ENCODE data around the gene ZNF827.

ZNF827 gene

DNA sequence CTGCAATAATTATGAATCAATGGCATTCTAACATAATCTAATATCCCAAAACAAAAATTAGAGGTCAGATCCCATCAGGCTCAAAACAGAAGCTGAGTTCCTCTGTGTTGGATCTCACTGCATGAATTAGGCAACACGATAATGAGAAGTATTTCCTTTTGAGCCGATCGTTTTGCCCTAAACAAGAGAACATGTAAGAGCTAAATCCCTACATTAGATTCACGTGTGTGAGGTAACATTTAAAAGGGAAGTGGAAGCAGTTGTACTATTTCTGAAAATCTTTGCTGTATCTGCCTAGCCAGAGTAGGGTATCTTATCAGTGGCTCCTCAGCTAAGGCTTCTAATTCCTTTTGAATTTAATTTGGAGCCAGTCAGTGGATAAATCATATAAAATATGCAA, 143.1 kb downstream of the ZNF827 start:
- H3K27ac ChIP-seq, result no peak overlapping the region
- DNase-seq, result no peak
- H3K27me3 ChIP-seq (ENCODE audit: insufficient read depth, low read depth, severe bottlenecking), result no peaks in the 10 kb centered on the region
- H3K4me3 ChIP-seq (ENCODE audit: low read depth, low read length), result no peak overlapping the region
- H3K9me3 ChIP-seq (ENCODE audit: severe bottlenecking), result no peaks in the 10 kb centered on the region
- TF ChIP-seq, protein P1, sequence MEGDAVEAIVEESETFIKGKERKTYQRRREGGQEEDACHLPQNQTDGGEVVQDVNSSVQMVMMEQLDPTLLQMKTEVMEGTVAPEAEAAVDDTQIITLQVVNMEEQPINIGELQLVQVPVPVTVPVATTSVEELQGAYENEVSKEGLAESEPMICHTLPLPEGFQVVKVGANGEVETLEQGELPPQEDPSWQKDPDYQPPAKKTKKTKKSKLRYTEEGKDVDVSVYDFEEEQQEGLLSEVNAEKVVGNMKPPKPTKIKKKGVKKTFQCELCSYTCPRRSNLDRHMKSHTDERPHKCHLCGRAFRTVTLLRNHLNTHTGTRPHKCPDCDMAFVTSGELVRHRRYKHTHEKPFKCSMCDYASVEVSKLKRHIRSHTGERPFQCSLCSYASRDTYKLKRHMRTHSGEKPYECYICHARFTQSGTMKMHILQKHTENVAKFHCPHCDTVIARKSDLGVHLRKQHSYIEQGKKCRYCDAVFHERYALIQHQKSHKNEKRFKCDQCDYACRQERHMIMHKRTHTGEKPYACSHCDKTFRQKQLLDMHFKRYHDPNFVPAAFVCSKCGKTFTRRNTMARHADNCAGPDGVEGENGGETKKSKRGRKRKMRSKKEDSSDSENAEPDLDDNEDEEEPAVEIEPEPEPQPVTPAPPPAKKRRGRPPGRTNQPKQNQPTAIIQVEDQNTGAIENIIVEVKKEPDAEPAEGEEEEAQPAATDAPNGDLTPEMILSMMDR (IDR thresholded peaks at IDR 0.05; ENCODE audit: low read depth, low read length), result no peak
- no peaks in the 10 kb centered on the region; the same call in 1 of the 2 replicates for H3K36me3 ChIP-seq

DNA sequence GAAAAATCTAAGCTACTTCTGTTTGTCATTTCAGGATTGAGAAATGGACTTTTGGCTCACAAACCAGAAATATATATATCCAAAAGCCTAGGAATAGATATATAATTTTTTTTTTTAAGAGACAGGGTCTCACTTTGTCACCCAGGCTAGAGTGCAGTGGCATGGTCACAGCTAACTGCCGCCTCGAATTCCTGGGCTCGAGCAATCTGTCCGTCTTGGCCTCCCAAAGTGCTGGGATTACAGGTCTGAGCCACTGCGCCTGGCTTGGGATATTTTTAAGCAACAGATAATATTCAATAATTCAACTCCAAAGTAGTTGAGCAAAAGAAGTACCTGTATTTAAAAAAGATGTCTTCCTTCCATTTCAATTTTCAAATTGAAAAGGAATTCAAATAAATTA, 146.2 kb downstream of the ZNF827 start:
- H3K9me3 ChIP-seq (ENCODE audit: severe bottlenecking), result no peaks in the 10 kb centered on the region
- TF ChIP-seq, protein P1 (IDR thresholded peaks at IDR 0.05; ENCODE audit: low read depth, low read length), result no peak
- no peak overlapping the region for H3K4me3 ChIP-seq (ENCODE audit: low read depth, low read length)
- H3K36me3 ChIP-seq, result no peaks in the 10 kb centered on the region; the same call in 1 of the 2 replicates
- no peak for DNase-seq
- H3K27me3 ChIP-seq (ENCODE audit: insufficient read depth, low read depth, severe bottlenecking), result no peaks in the 10 kb centered on the region
- no peak overlapping the region for H3K27ac ChIP-seq

DNA sequence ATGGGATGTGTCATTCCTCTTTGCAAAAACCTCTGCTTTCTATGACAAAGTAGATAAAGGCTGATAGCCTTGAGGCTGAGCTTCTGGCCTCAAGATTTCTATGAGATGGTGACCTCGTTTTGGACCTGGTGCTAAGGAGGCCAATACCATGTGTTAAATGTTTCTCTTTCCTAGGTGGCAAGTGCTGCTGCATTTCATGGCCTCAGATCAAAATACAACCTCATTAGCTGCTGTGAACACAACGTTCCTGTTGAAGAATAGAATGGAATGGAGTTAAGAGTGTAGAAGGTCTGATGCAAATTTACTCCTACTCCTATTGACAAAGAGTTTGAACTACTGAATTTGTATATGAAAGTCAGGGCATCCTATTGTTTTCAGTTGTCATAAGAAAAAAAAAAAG, 146.6 kb downstream of the ZNF827 start:
- DNase-seq, result no peak

DNA sequence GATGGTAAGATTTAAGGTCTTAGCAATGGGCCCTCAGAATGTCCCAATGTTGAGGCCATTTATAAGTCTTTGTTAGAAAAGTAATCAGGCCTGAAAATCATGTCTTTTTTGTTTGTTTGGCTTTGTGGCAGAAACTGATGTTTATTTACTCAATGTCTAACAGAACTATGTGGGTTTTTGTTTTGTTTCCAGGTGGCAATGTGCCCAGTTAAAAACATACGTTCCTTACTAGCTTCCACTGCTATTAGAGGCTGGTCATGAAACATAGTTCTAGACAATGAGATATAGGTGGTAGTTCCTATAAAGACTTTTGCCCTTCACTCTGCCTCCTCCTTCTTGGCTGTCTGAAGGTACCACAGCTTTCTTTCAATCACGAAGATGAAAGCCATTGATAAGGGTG, 149.9 kb downstream of the ZNF827 start:
- Histone ChIP-seq H3K27ac (no peak overlapping the region), H3K9me3 (ENCODE audit: severe bottlenecking) (peaks cover 7% of the 10 kb centered on the region), H3K36me3 (peaks cover 5% of the 10 kb centered on the region), H3K27me3 (ENCODE audit: insufficient read depth, low read depth, severe bottlenecking) (no peaks in the 10 kb centered on the region), H3K4me3 (ENCODE audit: low read depth, low read length) (no peak overlapping the region)
- DNase-seq, result no peak
- TF ChIP-seq, protein P1 (IDR thresholded peaks at IDR 0.05; ENCODE audit: low read depth, low read length), result no peak

More for the DNA sequence above, 146.6 kb downstream of the ZNF827 start:
- no peaks in the 10 kb centered on the region for H3K9me3 ChIP-seq (ENCODE audit: severe bottlenecking)
- no peak overlapping the region for H3K27ac ChIP-seq
- H3K36me3 ChIP-seq, result no peaks in the 10 kb centered on the region; the same call in 1 of the 2 replicates
- TF ChIP-seq, protein P1 (IDR thresholded peaks at IDR 0.05; ENCODE audit: low read depth, low read length), result no peak
- H3K27me3 ChIP-seq (ENCODE audit: insufficient read depth, low read depth, severe bottlenecking), result no peaks in the 10 kb centered on the region
- no peak overlapping the region for H3K4me3 ChIP-seq (ENCODE audit: low read depth, low read length)

DNA sequence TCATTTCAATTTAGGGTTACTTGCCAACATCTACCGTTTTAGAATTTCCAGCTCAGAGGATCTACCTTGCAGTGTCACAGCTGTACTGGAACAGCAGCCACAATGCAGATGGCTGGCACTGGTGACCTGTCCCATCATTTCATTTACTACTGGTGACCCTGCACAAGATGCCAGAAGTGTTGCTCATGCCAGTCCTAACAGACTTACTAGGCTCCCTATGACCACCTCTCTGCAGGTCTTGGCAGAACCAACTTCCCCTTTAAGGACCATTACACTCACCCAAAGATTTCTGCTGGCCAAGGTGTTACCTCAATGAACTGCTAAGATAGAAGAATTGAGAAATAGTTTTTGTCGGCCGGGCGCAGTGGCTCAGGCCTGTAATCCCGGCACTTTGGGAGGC, 151.8 kb downstream of the ZNF827 start:
- DNase-seq, result no peak
- peaks cover 9% of the 10 kb centered on the region for H3K9me3 ChIP-seq (ENCODE audit: severe bottlenecking)
- no peak overlapping the region for H3K27ac ChIP-seq
- no peaks in the 10 kb centered on the region for H3K27me3 ChIP-seq (ENCODE audit: insufficient read depth, low read depth, severe bottlenecking)
- no peak overlapping the region for H3K4me3 ChIP-seq (ENCODE audit: low read depth, low read length)
- TF ChIP-seq, protein P1 (IDR thresholded peaks at IDR 0.05; ENCODE audit: low read depth, low read length), result no peak
- peaks cover 5% of the 10 kb centered on the region for H3K36me3 ChIP-seq

DNA sequence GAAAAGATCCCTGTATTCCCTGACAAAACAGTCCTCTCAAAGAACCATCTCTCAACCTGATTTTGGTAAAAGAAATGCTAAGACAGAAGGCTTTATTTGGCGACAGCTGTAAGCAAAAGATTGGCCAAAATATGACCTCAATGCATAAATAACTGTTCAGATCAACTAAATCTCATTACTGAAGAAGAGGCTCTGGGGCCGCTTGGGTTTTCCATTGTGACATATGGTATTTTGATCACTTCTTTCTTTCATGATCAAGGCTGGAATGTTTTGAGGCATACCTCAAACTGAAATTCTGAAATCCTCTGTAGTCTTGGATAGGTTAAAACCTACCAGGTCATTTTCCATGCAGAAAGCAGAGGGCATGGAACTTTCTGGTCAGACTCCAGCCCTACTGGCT, 152.4 kb downstream of the ZNF827 start:
- DNase-seq, result no peak
- TF ChIP-seq, protein P1 (IDR thresholded peaks at IDR 0.05; ENCODE audit: low read depth, low read length), result no peak
- Histone ChIP-seq H3K4me3 (ENCODE audit: low read depth, low read length) (no peak overlapping the region), H3K36me3 (peaks cover 5% of the 10 kb centered on the region), H3K27me3 (ENCODE audit: insufficient read depth, low read depth, severe bottlenecking) (no peaks in the 10 kb centered on the region), H3K9me3 (ENCODE audit: severe bottlenecking) (peaks cover 9% of the 10 kb centered on the region), H3K27ac (no peak overlapping the region)

Data from WERI-Rb-1 (cell line).